Chondrocyte (in vitro differentiated cells): ENCODE measurements around the gene TWIST2. TPM values are rescaled to one million over a fixed set of nuclear protein-coding genes. Genes with fewer than 3 reads are reported as not detected.

Source experiments
- DNase-seq: peaks from one replicate; pipeline ENCODE4 v3.0.0; 2021; ENCODE audit warnings: mixed read lengths, low spot score
- H3K27ac Mint-ChIP-seq: one replicate; pipeline ENCODE4 v1.8.0; 2021; ENCODE audit warnings: mild to moderate bottlenecking, moderate library complexity, mixed read lengths; ENCODE audit not compliant: unreplicated experiment
- H3K27me3 Mint-ChIP-seq: 2 replicates; pipeline ENCODE4 v1.8.0; 2021; ENCODE audit warnings: low read depth, mixed read lengths
- H3K36me3 Mint-ChIP-seq: 2 replicates; pipeline ENCODE4 v1.8.0; 2021; ENCODE audit warnings: low read depth, mixed read lengths
- H3K4me1 Mint-ChIP-seq: 2 replicates; pipeline ENCODE4 v1.8.0; 2021; ENCODE audit warnings: low read depth, mild to moderate bottlenecking, mixed read lengths
- H3K4me3 Mint-ChIP-seq: one replicate; pipeline ENCODE4 v1.8.0; 2021; ENCODE audit warnings: mild to moderate bottlenecking, moderate library complexity, mixed read lengths; ENCODE audit not compliant: unreplicated experiment
- H3K9me3 Mint-ChIP-seq: 2 replicates; pipeline ENCODE4 v1.8.0; 2021; ENCODE audit warnings: low read depth, mixed read lengths
- CTCF ChIP-seq: fragments of 200-600 bp; sonication (generic); IDR thresholded peaks from 2 replicates; pipeline ENCODE4 v1.5.0; 2021; ENCODE audit warnings: antibody characterized with exemption, mild to moderate bottlenecking, moderate library complexity
- total RNA-seq: library from RNA; stranded (reverse); gene quantifications from 3 replicates; pipeline ENCODE4 v1.2.1, GENCODE V29; 2021

TWIST2 gene
- total RNA-seq, 1 donor from 2014 or later = 2.4 TPM

GRCh38 chr2:238816291-238816690 lies 31.6 kb upstream of the TWIST2 start:
- Mint-ChIP-seq H3K4me3 (no peak overlapping the region), H3K27me3 (peaks cover 37% of the 10 kb centered on the region), H3K9me3 (peaks cover 4% of the 10 kb centered on the region), H3K27ac (no peak overlapping the region), H3K4me1 (no peaks in the 10 kb centered on the region), H3K36me3 (no peaks in the 10 kb centered on the region)
- no peak for DNase-seq
- no peak for TF ChIP-seq CTCF

GRCh38 chr2:238817382-238817781 lies 30.5 kb upstream of the TWIST2 start:
- peaks cover 40% of the 10 kb centered on the region for H3K27me3 Mint-ChIP-seq
- no peak overlapping the region for H3K4me3 Mint-ChIP-seq
- peaks cover 4% of the 10 kb centered on the region for H3K9me3 Mint-ChIP-seq
- no peak overlapping the region for H3K27ac Mint-ChIP-seq
- no peaks in the 10 kb centered on the region for H3K36me3 Mint-ChIP-seq
- H3K4me1 Mint-ChIP-seq = no peaks in the 10 kb centered on the region
- no peak for DNase-seq
- TF ChIP-seq CTCF = no peak

GRCh38 chr2:238817891-238818290 lies 30.0 kb upstream of the TWIST2 start:
- Mint-ChIP-seq H3K27ac (no peak overlapping the region), H3K4me3 (no peak overlapping the region), H3K27me3 (peaks cover 45% of the 10 kb centered on the region), H3K36me3 (peaks cover 2% of the 10 kb centered on the region), H3K4me1 (no peaks in the 10 kb centered on the region), H3K9me3 (peaks cover 4% of the 10 kb centered on the region)
- no peak for DNase-seq
- no peak for TF ChIP-seq CTCF

GRCh38 chr2:238818561-238818960 lies 29.3 kb upstream of the TWIST2 start:
- no peak for DNase-seq
- Mint-ChIP-seq H3K27me3 (peaks cover 44% of the 10 kb centered on the region), H3K4me3 (no peak overlapping the region), H3K36me3 (peaks cover 2% of the 10 kb centered on the region), H3K4me1 (no peaks in the 10 kb centered on the region), H3K27ac (no peak overlapping the region), H3K9me3 (peaks cover 4% of the 10 kb centered on the region)
- TF ChIP-seq CTCF = no peak

- DNase-seq = no peak
- Mint-ChIP-seq H3K4me3 (no peak overlapping the region), H3K27me3 (peaks cover 38% of the 10 kb centered on the region), H3K27ac (no peak overlapping the region), H3K9me3 (peaks cover 15% of the 10 kb centered on the region), H3K4me1 (no peaks in the 10 kb centered on the region), H3K36me3 (peaks cover 2% of the 10 kb centered on the region)
- TF ChIP-seq CTCF = no peak
These were observed 27.7 kb upstream of the TWIST2 start for GRCh38 chr2:238820197-238820596.
